ENCODE results near the gene EFCAB8.
A peak's percentile ranks its signal among the peaks of the same experiment; 100 is the strongest.

EFCAB8 gene

GRCh38 chr20:32830437-32830836, 28.3 kb upstream of the EFCAB8 start:
- DNase-seq (ENCODE audit: low read depth), result peak; percentile 74
- H3K4me3 ChIP-seq (replicated peaks; ENCODE audit: low read depth, low read length), result no peak overlapping the region
- TF ChIP-seq CTCF (IDR thresholded peaks at IDR 0.05; ENCODE audit: low read length, missing control alignments), result no peak

DNA sequence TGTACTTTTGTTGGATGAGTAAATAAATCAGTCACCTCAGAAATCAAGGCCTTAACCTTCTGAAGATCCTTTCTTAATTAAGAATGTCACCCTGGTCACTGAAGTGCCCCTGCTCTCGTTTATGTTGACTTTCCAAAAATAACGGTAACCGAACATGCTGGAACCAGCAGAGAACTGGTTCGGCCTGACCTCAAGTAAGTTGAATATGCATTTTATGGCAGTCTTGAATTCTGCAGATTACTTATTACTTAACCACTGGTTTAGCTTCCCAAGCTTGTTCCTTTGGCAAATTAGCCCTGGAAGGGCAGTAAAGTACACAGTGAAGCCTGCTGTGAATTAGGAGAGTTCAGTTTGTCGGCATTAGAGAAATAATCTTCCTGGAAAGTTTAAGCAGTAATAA, 26.7 kb upstream of the EFCAB8 start:
- H3K4me3 ChIP-seq (replicated peaks; ENCODE audit: low read depth, low read length), result no peak overlapping the region
- no peak for DNase-seq (ENCODE audit: low read depth)
- TF ChIP-seq CTCF (IDR thresholded peaks at IDR 0.05; ENCODE audit: low read length, missing control alignments), result no peak

DNA sequence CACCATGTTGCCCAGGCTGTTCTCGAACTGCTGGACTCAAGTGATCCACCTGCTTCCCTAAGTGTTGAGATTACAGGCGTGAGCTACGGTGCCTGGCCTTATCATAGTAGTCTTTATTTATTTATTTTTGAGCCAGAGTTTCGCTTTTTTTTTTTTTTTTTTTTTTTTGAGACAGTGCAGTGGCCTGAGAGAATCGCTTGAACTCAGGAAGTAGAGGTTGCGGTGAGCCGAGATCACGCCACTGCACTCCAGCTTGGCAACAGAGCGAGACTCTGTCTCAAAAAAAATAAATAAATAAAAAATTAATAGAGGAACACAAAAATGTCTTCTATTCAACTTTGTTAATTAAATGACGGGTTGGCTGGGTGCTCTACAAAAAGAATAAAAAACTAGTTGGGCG, 26.1 kb upstream of the EFCAB8 start:
- TF ChIP-seq CTCF (IDR thresholded peaks at IDR 0.05; ENCODE audit: low read length, missing control alignments), result no peak
- no peak for DNase-seq (ENCODE audit: low read depth)
- H3K4me3 ChIP-seq (replicated peaks; ENCODE audit: low read depth, low read length), result no peak overlapping the region

- no peak for TF ChIP-seq CTCF (IDR thresholded peaks at IDR 0.05; ENCODE audit: low read length, missing control alignments)
Observed at GRCh38 chr20:32834972-32835371, 23.8 kb upstream of the EFCAB8 start.

DNA sequence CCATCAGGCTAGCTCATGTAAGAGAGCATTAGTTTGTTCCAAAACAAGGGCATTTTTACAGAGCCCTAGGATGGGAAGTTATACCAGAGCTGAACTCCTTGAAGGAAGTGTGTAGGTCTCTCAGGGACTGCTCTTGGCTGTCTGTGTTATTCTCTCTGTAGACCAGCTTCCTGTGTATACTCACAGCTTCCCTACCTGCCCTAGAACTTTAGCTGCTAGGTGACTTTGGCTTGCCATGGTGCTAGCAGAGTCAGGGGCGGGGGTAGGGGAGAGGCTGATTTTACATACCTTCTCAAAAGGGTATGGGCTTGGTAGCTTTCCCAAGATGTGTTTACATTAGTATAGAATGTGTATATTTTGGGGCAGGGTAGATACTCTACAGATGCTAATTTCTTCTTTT, 21.6 kb upstream of the EFCAB8 start:
- H3K4me3 ChIP-seq (replicated peaks; ENCODE audit: low read depth, low read length), result no peak overlapping the region
- DNase-seq (ENCODE audit: low read depth), result no peak
- TF ChIP-seq CTCF (IDR thresholded peaks at IDR 0.05; ENCODE audit: low read length, missing control alignments), result no peak

More at GRCh38 chr20:32834972-32835371, 23.8 kb upstream of the EFCAB8 start:
- no peak for DNase-seq (ENCODE audit: low read depth)
- H3K4me3 ChIP-seq (replicated peaks; ENCODE audit: low read depth, low read length), result no peak overlapping the region

DNA sequence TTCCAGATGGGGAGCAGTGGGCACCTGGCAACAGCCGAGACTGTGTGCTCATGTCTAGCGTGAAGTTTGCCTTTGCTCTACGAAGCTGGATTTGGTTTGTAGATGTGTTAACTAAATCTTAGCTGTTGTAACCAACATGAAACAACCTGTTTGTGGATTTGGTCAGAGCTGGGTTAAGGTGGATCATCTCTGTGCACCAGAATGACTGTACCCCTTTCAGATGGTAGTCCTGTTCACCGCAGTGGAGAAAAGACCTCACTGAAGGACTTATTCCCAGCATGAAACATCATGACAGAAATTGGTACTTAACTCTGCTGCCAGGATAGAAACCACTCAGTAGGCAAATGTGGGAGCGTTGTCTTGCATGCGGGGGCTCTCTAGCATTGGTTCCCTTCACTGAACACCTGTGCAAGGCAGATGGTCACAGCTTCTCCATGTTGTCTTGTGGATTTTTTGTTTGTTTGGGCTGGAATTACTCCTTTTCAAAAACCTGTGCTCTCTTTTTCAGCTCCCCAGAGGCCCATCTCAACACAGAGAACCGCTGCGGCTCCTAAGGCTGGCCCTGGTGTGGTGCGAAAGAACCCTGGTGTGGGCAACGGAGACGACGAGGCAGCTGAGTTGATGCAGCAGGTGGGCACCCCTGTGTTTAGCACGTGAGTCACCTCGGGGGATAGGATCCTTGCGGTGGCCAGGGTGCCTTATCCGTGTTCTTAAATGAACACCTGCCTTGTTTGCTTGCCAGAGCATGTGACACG, 19.3 kb upstream of the EFCAB8 start:
- no peak for DNase-seq (ENCODE audit: low read depth)
- H3K4me3 ChIP-seq (replicated peaks; ENCODE audit: low read depth, low read length), result no peak overlapping the region
- no peak for TF ChIP-seq CTCF (IDR thresholded peaks at IDR 0.05; ENCODE audit: low read length, missing control alignments)

GRCh38 chr20:32839982-32840285, 18.8 kb upstream of the EFCAB8 start:
- TF ChIP-seq CTCF (IDR thresholded peaks at IDR 0.05; ENCODE audit: low read length, missing control alignments), result no peak
- H3K4me3 ChIP-seq (replicated peaks; ENCODE audit: low read depth, low read length), result no peak overlapping the region
- no peak for DNase-seq (ENCODE audit: low read depth)

Data from fibroblast of pulmonary artery (primary cell).